ENCODE data around the gene MLLT10.

MLLT10 gene

GRCh38 chr10:21517134-21518031, 16.6 kb upstream of the MLLT10 start:
- DNase-seq (ENCODE audit: low spot score in 2 of 2) (peak in 1 of 2 donors; percentile 15), ATAC-seq (ENCODE audit: low read depth) (peak; percentile 50)
- Mint-ChIP-seq H3K27me3 (peaks cover 25% of the 10 kb centered on the region), H3K36me3 (no peaks in the 10 kb centered on the region), H3K4me1 (peaks cover 20% of the 10 kb centered on the region), H3K4me3 (peak overlapping the region; percentile 80), H3K27ac (peak overlapping the region; percentile 75), H3K9me3 (no peaks in the 10 kb centered on the region)

GRCh38 chr10:21518149-21518640, 15.8 kb upstream of the MLLT10 start:
- Mint-ChIP-seq H3K9me3 (no peaks in the 10 kb centered on the region), H3K36me3 (no peaks in the 10 kb centered on the region), H3K27me3 (peaks cover 23% of the 10 kb centered on the region), H3K4me3 (peak overlapping the region; percentile 77), H3K4me1 (peaks cover 20% of the 10 kb centered on the region), H3K27ac (peak overlapping the region; percentile 75)
- DNase-seq (ENCODE audit: low spot score in 2 of 2): no peak
- ATAC-seq (ENCODE audit: low read depth): no peak

GRCh38 chr10:21518641-21519396, 15.2 kb upstream of the MLLT10 start:
- Mint-ChIP-seq H3K4me3 (no peak overlapping the region), H3K36me3 (no peaks in the 10 kb centered on the region), H3K27me3 (peaks cover 23% of the 10 kb centered on the region), H3K9me3 (no peaks in the 10 kb centered on the region), H3K4me1 (peaks cover 20% of the 10 kb centered on the region), H3K27ac (peak overlapping the region; percentile 75)
- no peak for DNase-seq (ENCODE audit: low spot score in 2 of 2)
- no peak for ATAC-seq (ENCODE audit: low read depth)

- DNase-seq (ENCODE audit: low spot score in 2 of 2): no peak
- Mint-ChIP-seq H3K27ac (peak overlapping the region; percentile 41), H3K4me1 (peaks cover 21% of the 10 kb centered on the region), H3K36me3 (no peaks in the 10 kb centered on the region), H3K9me3 (no peaks in the 10 kb centered on the region), H3K27me3 (peaks cover 23% of the 10 kb centered on the region), H3K4me3 (no peak overlapping the region)
- ATAC-seq (ENCODE audit: low read depth): no peak
Observed at GRCh38 chr10:21519397-21519933, 14.6 kb upstream of the MLLT10 start.

- peak overlapping the region; percentile 41 for H3K27ac Mint-ChIP-seq
- peaks cover 23% of the 10 kb centered on the region for H3K27me3 Mint-ChIP-seq
- peak overlapping the region; percentile 5 for H3K4me3 Mint-ChIP-seq
- ATAC-seq (ENCODE audit: low read depth): no peak
- H3K4me1 Mint-ChIP-seq: peaks cover 24% of the 10 kb centered on the region
- H3K9me3 Mint-ChIP-seq: no peaks in the 10 kb centered on the region
- H3K36me3 Mint-ChIP-seq: no peaks in the 10 kb centered on the region
- peak in 1 of 2 donors; percentile 16 for DNase-seq (ENCODE audit: low spot score in 2 of 2)
Observed at GRCh38 chr10:21519941-21520436, 14.0 kb upstream of the MLLT10 start.

- peaks cover 29% of the 10 kb centered on the region for H3K4me1 Mint-ChIP-seq
- ATAC-seq (ENCODE audit: low read depth) (no peak), DNase-seq (ENCODE audit: low spot score in 2 of 2) (no peak)
- H3K9me3 Mint-ChIP-seq: no peaks in the 10 kb centered on the region
- no peaks in the 10 kb centered on the region for H3K36me3 Mint-ChIP-seq
- no peak overlapping the region for H3K27ac Mint-ChIP-seq
- H3K27me3 Mint-ChIP-seq: peaks cover 19% of the 10 kb centered on the region
- no peak overlapping the region for H3K4me3 Mint-ChIP-seq
Observed at GRCh38 chr10:21520509-21520908, 13.5 kb upstream of the MLLT10 start.

- ATAC-seq (ENCODE audit: low read depth) (no peak), DNase-seq (ENCODE audit: low spot score in 2 of 2) (no peak)
- Mint-ChIP-seq H3K27me3 (peaks cover 15% of the 10 kb centered on the region), H3K36me3 (no peaks in the 10 kb centered on the region), H3K4me1 (peaks cover 28% of the 10 kb centered on the region), H3K4me3 (no peak overlapping the region), H3K27ac (no peak overlapping the region), H3K9me3 (no peaks in the 10 kb centered on the region)
Observed at GRCh38 chr10:21520949-21521348, 13.1 kb upstream of the MLLT10 start.

GRCh38 chr10:21521751-21522533, 12.1 kb upstream of the MLLT10 start:
- Mint-ChIP-seq H3K9me3 (no peaks in the 10 kb centered on the region), H3K27me3 (peaks cover 15% of the 10 kb centered on the region), H3K27ac (no peak overlapping the region), H3K4me3 (no peak overlapping the region), H3K36me3 (no peaks in the 10 kb centered on the region), H3K4me1 (peaks cover 31% of the 10 kb centered on the region)
- ATAC-seq (ENCODE audit: low read depth) (no peak), DNase-seq (ENCODE audit: low spot score in 2 of 2) (no peak)

- no peak for DNase-seq (ENCODE audit: low spot score in 2 of 2)
- H3K27me3 Mint-ChIP-seq: peaks cover 15% of the 10 kb centered on the region
- peaks cover 27% of the 10 kb centered on the region for H3K4me1 Mint-ChIP-seq
- H3K4me3 Mint-ChIP-seq: no peak overlapping the region
- no peaks in the 10 kb centered on the region for H3K36me3 Mint-ChIP-seq
- H3K9me3 Mint-ChIP-seq: no peaks in the 10 kb centered on the region
- no peak for ATAC-seq (ENCODE audit: low read depth)
- H3K27ac Mint-ChIP-seq: no peak overlapping the region
Observed at GRCh38 chr10:21522631-21523406, 11.2 kb upstream of the MLLT10 start.

GRCh38 chr10:21523557-21524008, 10.4 kb upstream of the MLLT10 start:
- Mint-ChIP-seq H3K27me3 (peaks cover 12% of the 10 kb centered on the region), H3K27ac (peak overlapping the region; percentile 24), H3K4me3 (no peak overlapping the region), H3K9me3 (no peaks in the 10 kb centered on the region), H3K36me3 (no peaks in the 10 kb centered on the region), H3K4me1 (peaks cover 21% of the 10 kb centered on the region)
- DNase-seq (ENCODE audit: low spot score in 2 of 2) (no peak), ATAC-seq (ENCODE audit: low read depth) (no peak)

GRCh38 chr10:21524131-21524525, 9.9 kb upstream of the MLLT10 start:
- Mint-ChIP-seq H3K9me3 (no peaks in the 10 kb centered on the region), H3K27me3 (peaks cover 10% of the 10 kb centered on the region), H3K4me3 (no peak overlapping the region)

GRCh38 chr10:21524526-21525366, 9.3 kb upstream of the MLLT10 start:
- H3K36me3 Mint-ChIP-seq: no peaks in the 10 kb centered on the region
- DNase-seq (ENCODE audit: low spot score in 2 of 2): no peak
- H3K27ac Mint-ChIP-seq: peak overlapping the region; percentile 90
- H3K27me3 Mint-ChIP-seq: peaks cover 10% of the 10 kb centered on the region
- H3K4me1 Mint-ChIP-seq: peaks cover 21% of the 10 kb centered on the region
- H3K4me3 Mint-ChIP-seq: peak overlapping the region; percentile 93
- no peaks in the 10 kb centered on the region for H3K9me3 Mint-ChIP-seq
- no peak for ATAC-seq (ENCODE audit: low read depth)

More at GRCh38 chr10:21524131-21524525, 9.9 kb upstream of the MLLT10 start:
- no peak for ATAC-seq (ENCODE audit: low read depth)
- Mint-ChIP-seq H3K4me1 (peaks cover 21% of the 10 kb centered on the region), H3K27ac (no peak overlapping the region), H3K36me3 (no peaks in the 10 kb centered on the region)
- no peak for DNase-seq (ENCODE audit: low spot score in 2 of 2)
